HCT116 (cell line): ENCODE measurements around the gene KRTAP10-1. TPM values are rescaled to one million over a fixed set of nuclear protein-coding genes. Genes with fewer than 3 reads are reported as not detected.

Experiments used
- ATAC-seq: fragments of 200-7000 bp; cut with Tn5 transposase; 2 replicates; pipeline ENCODE4 v1.9.1; 2020; ENCODE audit warnings: mild to moderate bottlenecking, moderate library complexity
- BruUV-seq: library from RNA; stranded (reverse); fragments of 400-500 nt; replicated peaks from 2 replicates; lab custom pipeline; 2021; lab: Mats Ljungman, UMichigan
- CTCF ChIA-PET: fragments of 300-600 bp; sonication (Branson Sonifier 250); formaldehyde crosslinking; loops from one replicate; lab custom pipeline; 2021; ENCODE audit warnings: antibody characterized with exemption; lab: Charles Lee
- POLR2A ChIA-PET: fragments of 300-600, 350-600 bp; sonication (Branson Sonifier 250); formaldehyde crosslinking; loops from one replicate; lab custom pipeline; 2021; ENCODE audit warnings: antibody characterized with exemption; lab: Charles Lee
- RAD21 ChIA-PET, 2 experiments: fragments of 300-600 bp; sonication (Branson Sonifier 250); formaldehyde crosslinking; loops; one replicate each; lab custom pipeline; 2023; ENCODE audit warnings: low total read pairs in 2 of 2; ENCODE audit not compliant: uncharacterized antibody in 2 of 2, unreplicated experiment in 2 of 2, low non-redundant PET in 1 of 2; lab: Charles Lee
- DNase-seq: peaks from one replicate; pipeline ENCODE4 v3.0.0-alpha.2; 2010; ENCODE audit warnings: low read depth, low spot score
- H2AFZ ChIP-seq: fragments of 200-600 bp; shearing (Covaris generic), sonication (generic); 2 replicates; pipeline ENCODE4 v1.6.1; 2017; ENCODE audit warnings: low read depth, mixed run types, mixed read lengths, antibody characterized with exemption, low read length; ENCODE audit not compliant: poor library complexity, severe bottlenecking
- H3K27ac ChIP-seq: 2 replicates; pipeline ENCODE4 v1.5.1; 2012; ENCODE audit warnings: low read depth, low read length
- H3K27me3 ChIP-seq: fragments of 200-600 bp; sonication (generic); 2 replicates; pipeline ENCODE4 v1.6.1; 2016; ENCODE audit warnings: mixed run types, low read length, mixed read lengths; ENCODE audit not compliant: insufficient read depth
- H3K36me3 ChIP-seq, 2 experiments: fragments of 200-500 bp in 1 of 2; fragments of 200-600 bp in 1 of 2; sonication (Bioruptor generic) in 1 of 2; sonication (generic) in 1 of 2; 2 replicates each; pipeline versions ENCODE4 v1.5.1 to v1.6.1; 2014 to 2016; ENCODE audit warnings: low read length in 2 of 2, inconsistent platforms in 1 of 2, mixed read lengths in 1 of 2, mixed run types in 1 of 2; ENCODE audit not compliant: insufficient read depth in 2 of 2, control insufficient read depth in 1 of 2
- H3K4me1 ChIP-seq, 2 experiments: fragments of 200-600 bp in 1 of 2; sonication (generic) in 1 of 2; 2 replicates each; pipeline versions ENCODE4 v1.5.1 to v1.6.1; 2012 to 2017; ENCODE audit warnings: low read length in 2 of 2, inconsistent platforms in 1 of 2, mild to moderate bottlenecking in 1 of 2, mixed read lengths in 1 of 2, mixed run types in 1 of 2, moderate library complexity in 1 of 2; ENCODE audit not compliant: insufficient read depth in 2 of 2, control insufficient read depth in 1 of 2
- H3K4me2 ChIP-seq: fragments of 200-600 bp; sonication (generic); 2 replicates; pipeline ENCODE4 v1.6.1; 2017; ENCODE audit warnings: mixed run types, low read length, mixed read lengths
- H3K4me3 ChIP-seq, 2 experiments: fragments of 200-600 bp in 1 of 2; sonication (generic) in 1 of 2; replicated peaks in 1 of 2; 2 replicates each; pipeline ENCODE4 v1.5.1; 2011 to 2016; ENCODE audit warnings: low read length in 2 of 2, control low read depth in 1 of 2, low read depth in 1 of 2, mild to moderate bottlenecking in 1 of 2, mixed read lengths in 1 of 2, mixed run types in 1 of 2
- H3K79me2 ChIP-seq: fragments of 200-600 bp; sonication (generic); 2 replicates; pipeline ENCODE4 v1.6.1; 2017; ENCODE audit warnings: mild to moderate bottlenecking, mixed run types, low read length, moderate library complexity, mixed read lengths; ENCODE audit not compliant: insufficient read depth
- H3K9ac ChIP-seq: fragments of 200-600 bp; sonication (generic); 2 replicates; pipeline ENCODE4 v1.6.1; 2016; ENCODE audit warnings: low read length, mixed read lengths
- H3K9me2 ChIP-seq: fragments of 200-600 bp; sonication (generic), shearing (Covaris generic); 2 replicates; pipeline ENCODE4 v1.6.1; 2017; ENCODE audit warnings: mixed run types, mild to moderate bottlenecking, moderate library complexity; ENCODE audit not compliant: insufficient read depth
- H3K9me3 ChIP-seq, 2 experiments: fragments of 200-500 bp in 1 of 2; fragments of 200-600 bp in 1 of 2; sonication (Bioruptor generic) in 1 of 2; sonication (generic) in 1 of 2; 2 replicates each; pipeline ENCODE4 v1.6.1; 2014 to 2017; ENCODE audit warnings: low read length in 2 of 2, mixed read lengths in 2 of 2, inconsistent platforms in 1 of 2, low read depth in 1 of 2, mild to moderate bottlenecking in 1 of 2, mixed run types in 1 of 2, moderate library complexity in 1 of 2; ENCODE audit not compliant: control insufficient read depth in 1 of 2, insufficient read depth in 1 of 2
- H4K20me1 ChIP-seq: fragments of 200-600 bp; sonication (generic), shearing (Covaris generic); 2 replicates; pipeline ENCODE4 v1.6.1; 2017; ENCODE audit warnings: mixed run types, mild to moderate bottlenecking, moderate library complexity; ENCODE audit not compliant: insufficient read depth
- CEBPB ChIP-seq: IDR thresholded peaks from 2 replicates; pipeline ENCODE4 v1.6.1; 2012; ENCODE audit warnings: low read depth
- FOSL1 ChIP-seq: IDR thresholded peaks from 2 replicates; pipeline ENCODE4 v1.6.1; 2012; ENCODE audit warnings: low read depth
- POLR2A ChIP-seq: IDR thresholded peaks from 2 replicates; pipeline ENCODE4 v1.7.0; 2011; ENCODE audit warnings: borderline replicate concordance; ENCODE audit not compliant: insufficient read depth, insufficient read length; ENCODE audit errors: extremely low read depth
- POLR2AphosphoS5 ChIP-seq: IDR thresholded peaks from 2 replicates; pipeline ENCODE4 v1.6.1; 2011; ENCODE audit warnings: mild to moderate bottlenecking, low read depth, low read length, moderate library complexity
- intact Hi-C: fragments of 100-400 bp; cut with micrococcal nuclease; formaldehyde crosslinking; loops from 2 replicates; pipeline ENCODE4 v1.10.0; 2022
- total RNA-seq: library from RNA; stranded (reverse); gene quantifications from one replicate; pipeline ENCODE4 v1.2.1, GENCODE V29; 2021; ENCODE audit not compliant: unreplicated experiment
- TF ChIP-seq, protein P1 (sequence below): IDR thresholded peaks from 2 replicates; pipeline ENCODE4 v1.6.1; 2012
- TF ChIP-seq, protein P2 (sequence below): IDR thresholded peaks from 2 replicates; pipeline ENCODE4 v1.6.1; 2011; ENCODE audit warnings: mild to moderate bottlenecking, low read length, moderate library complexity; ENCODE audit not compliant: insufficient replicate concordance; ENCODE audit errors: extremely low read depth

KRTAP10-1 gene
- total RNA-seq, 1 experiment from 2014 or later, result not detected

DNA sequence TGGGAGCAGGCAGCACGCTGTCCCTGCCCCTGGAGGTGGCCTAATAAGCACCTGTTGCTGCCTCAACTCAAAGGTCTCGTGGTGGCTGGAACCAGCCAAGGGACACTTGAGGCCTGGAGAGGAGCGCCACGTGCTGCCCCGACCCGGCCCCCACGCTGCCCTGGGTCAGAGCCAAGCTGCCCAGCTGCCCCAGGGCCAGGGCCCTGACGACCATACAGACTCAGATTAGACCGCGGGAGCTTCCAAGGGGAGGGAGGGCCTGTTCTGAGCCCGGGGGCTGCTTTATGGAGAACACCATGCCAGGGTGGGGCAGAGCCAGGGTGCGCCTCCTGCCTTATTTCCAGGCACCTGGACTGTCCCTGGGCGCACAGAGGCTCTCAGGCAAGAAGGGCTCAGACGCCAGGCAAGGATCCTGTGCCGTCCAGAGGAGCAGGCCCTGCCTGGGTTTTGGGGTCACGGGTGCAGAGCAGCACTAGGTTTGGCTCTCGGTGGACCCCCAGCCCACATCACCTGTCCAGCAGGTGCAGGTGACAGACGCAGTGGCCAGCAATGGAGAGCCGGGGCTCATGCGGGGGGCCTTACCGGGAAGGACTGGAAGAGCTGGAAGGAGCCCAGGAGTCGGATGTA lies 18.6 kb downstream of the KRTAP10-1 start:
- RAD21 ChIA-PET, result no interaction called here
- no peak overlapping the region for H3K4me3 ChIP-seq
- TF ChIP-seq POLR2A (no peak), CEBPB (no peak), FOSL1 (no peak), POLR2AphosphoS5 (no peak)
- TF ChIP-seq, protein P1, sequence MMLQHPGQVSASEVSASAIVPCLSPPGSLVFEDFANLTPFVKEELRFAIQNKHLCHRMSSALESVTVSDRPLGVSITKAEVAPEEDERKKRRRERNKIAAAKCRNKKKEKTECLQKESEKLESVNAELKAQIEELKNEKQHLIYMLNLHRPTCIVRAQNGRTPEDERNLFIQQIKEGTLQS, result no peak
- TF ChIP-seq, protein P2, sequence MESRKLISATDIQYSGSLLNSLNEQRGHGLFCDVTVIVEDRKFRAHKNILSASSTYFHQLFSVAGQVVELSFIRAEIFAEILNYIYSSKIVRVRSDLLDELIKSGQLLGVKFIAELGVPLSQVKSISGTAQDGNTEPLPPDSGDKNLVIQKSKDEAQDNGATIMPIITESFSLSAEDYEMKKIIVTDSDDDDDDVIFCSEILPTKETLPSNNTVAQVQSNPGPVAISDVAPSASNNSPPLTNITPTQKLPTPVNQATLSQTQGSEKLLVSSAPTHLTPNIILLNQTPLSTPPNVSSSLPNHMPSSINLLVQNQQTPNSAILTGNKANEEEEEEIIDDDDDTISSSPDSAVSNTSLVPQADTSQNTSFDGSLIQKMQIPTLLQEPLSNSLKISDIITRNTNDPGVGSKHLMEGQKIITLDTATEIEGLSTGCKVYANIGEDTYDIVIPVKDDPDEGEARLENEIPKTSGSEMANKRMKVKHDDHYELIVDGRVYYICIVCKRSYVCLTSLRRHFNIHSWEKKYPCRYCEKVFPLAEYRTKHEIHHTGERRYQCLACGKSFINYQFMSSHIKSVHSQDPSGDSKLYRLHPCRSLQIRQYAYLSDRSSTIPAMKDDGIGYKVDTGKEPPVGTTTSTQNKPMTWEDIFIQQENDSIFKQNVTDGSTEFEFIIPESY, result no peak
- no TSS peak for BruUV-seq
- H4K20me1 ChIP-seq, result no peaks in the 10 kb centered on the region
- no peak overlapping the region for H2AFZ ChIP-seq
- no peak overlapping the region for H3K4me2 ChIP-seq
- CTCF ChIA-PET, result no interaction called here
- peaks cover 3 to 13% of the 10 kb centered on the region in 2 experiments; a peak in 2 of 4 replicates for H3K4me1 ChIP-seq
- no peak overlapping the region for H3K9ac ChIP-seq
- ATAC-seq (no peak), DNase-seq (no peak)
- H3K9me2 ChIP-seq, result no peaks in the 10 kb centered on the region
- peaks cover 12% of the 10 kb centered on the region; the same call in 1 of the 2 replicates for H3K79me2 ChIP-seq
- peaks cover 4 to 17% of the 10 kb centered on the region in 2 experiments; a peak in 1 of 4 replicates for H3K9me3 ChIP-seq
- no peak overlapping the region for H3K27ac ChIP-seq
- no peaks in the 10 kb centered on the region for H3K27me3 ChIP-seq
- H3K36me3 ChIP-seq, result no peaks in the 10 kb centered on the region
- POLR2A ChIA-PET, result no interaction called here
- intact Hi-C loops, result no loop called here
